Bronchial epithelial cell (primary cell): ENCODE results near the gene RASSF1. TPM values are rescaled to one million over a fixed set of nuclear protein-coding genes. Genes with fewer than 3 reads are reported as not detected.

ENCODE experiments used
- DNase-seq: peaks from one replicate; pipeline ENCODE4 v3.0.0-alpha.2; 2010; ENCODE audit warnings: low read depth
- FAIRE-seq: peaks from 2 replicates; lab custom pipeline; 2011; peaks lifted over from hg19 to GRCh38; lab: Jason Lieb, UNC
- H3K27me3 ChIP-seq: 2 replicates; pipeline ENCODE4 v1.5.1; 2011; ENCODE audit warnings: low read length; ENCODE audit not compliant: control insufficient read depth, insufficient read depth
- H3K36me3 ChIP-seq: 2 replicates; pipeline ENCODE4 v1.5.1; 2011; ENCODE audit warnings: low read length; ENCODE audit not compliant: control insufficient read depth, insufficient read depth
- H3K4me3 ChIP-seq: 2 replicates; pipeline ENCODE4 v1.5.1; 2011; ENCODE audit warnings: mild to moderate bottlenecking, low read depth, low read length, control low read depth
- CTCF ChIP-seq: IDR thresholded peaks from 2 replicates; pipeline ENCODE4 v1.5.1; 2011; ENCODE audit warnings: mild to moderate bottlenecking, moderate library complexity, low read length, control low read depth, inconsistent platforms; ENCODE audit not compliant: insufficient read depth, severe bottlenecking
- total RNA-seq: library from RNA; depleted of rRNA; stranded (reverse); fragments of >200 nt; gene quantifications from 2 replicates; pipeline ENCODE4 v1.2.1, GENCODE V29; 2014

RASSF1 gene
- total RNA-seq, 1 donor from 2014 or later, result 25.5 TPM

DNA sequence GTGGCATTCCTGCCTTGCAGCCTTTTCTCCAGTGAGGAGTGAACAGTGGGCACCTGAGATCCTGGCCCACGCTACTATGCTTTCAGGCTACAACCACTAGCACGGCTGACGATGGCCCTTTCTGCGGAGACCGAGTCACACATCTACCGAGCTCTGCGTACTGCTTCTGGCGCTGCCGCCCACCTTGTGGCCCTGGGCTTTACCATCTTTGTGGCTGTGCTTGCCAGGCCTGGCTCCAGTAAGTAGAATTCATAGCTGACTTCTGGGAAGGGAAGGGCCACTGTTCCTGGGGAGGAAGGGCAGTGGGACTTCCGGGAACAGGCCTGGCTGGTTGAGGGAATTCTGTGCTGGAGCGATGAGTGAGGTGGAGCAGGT, 10.7 kb upstream of the RASSF1 start:
- peaks cover 35% of the 10 kb centered on the region for H3K36me3 ChIP-seq
- no peak for TF ChIP-seq CTCF
- no peak for DNase-seq
- H3K4me3 ChIP-seq, result peak overlapping the region; percentile 67
- FAIRE-seq, result no peak
- H3K27me3 ChIP-seq, result no peaks in the 10 kb centered on the region

- peaks cover 32% of the 10 kb centered on the region for H3K36me3 ChIP-seq
- no peaks in the 10 kb centered on the region for H3K27me3 ChIP-seq
- peak within 1 kb of the TSS; percentile 67 for H3K4me3 ChIP-seq
- TF ChIP-seq CTCF, result no peak
- peak; percentile 96 for FAIRE-seq
- peak; percentile 88 for DNase-seq
Observed at GRCh38 chr3:50350527-50351322, 10.1 kb upstream of the RASSF1 start, which contains the start of the genes CYB561D2 and NPRL2. Gene CYB561D2, plus strand, starts transcription at chr3:50350862. Its CDS starts 572 bp downstream, at chr3:50351434. Gene NPRL2, minus strand, starts transcription at chr3:50350775. Its CDS starts 123 bp downstream, at chr3:50350652.

GRCh38 chr3:50350213-50350526, 9.5 kb upstream of the RASSF1 start:
- FAIRE-seq, result no peak
- DNase-seq, result no peak
- TF ChIP-seq CTCF, result no peak
- Histone ChIP-seq H3K27me3 (no peaks in the 10 kb centered on the region), H3K36me3 (peaks cover 29% of the 10 kb centered on the region), H3K4me3 (peak overlapping the region; percentile 67)

DNA sequence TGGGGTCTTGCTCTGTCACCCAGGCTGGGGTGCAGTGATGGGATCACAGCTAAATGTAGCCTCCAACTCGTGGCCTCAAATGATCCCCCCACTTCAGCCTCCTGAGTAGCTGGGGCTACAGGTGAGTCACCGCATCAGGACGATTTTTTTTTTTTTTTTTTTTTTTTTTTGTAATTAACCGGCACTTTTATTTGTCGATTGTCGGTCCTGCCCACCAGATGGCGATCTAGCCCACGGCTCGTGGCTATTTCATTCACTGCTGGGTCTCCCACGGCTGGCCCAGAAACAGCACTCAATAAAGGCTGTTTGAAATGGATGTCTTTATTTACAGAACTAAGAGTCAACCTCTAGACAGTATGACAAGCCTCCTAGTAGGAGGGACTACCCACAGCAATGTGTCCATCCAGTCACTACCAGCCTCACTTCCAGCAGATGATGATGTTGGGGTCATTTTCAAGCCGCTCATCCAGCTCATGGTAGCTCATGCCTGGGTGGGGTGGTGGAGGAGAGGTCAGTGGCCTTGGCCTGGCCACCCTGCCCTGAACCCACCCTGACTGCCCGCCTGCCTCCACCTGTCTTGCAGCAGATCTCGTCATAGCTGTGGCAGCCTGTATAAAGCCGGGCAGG, 6.7 kb upstream of the RASSF1 start:
- TF ChIP-seq CTCF, result peak; percentile 64
- FAIRE-seq (no peak), DNase-seq (peak; percentile 64)
- H3K36me3 ChIP-seq, result peaks cover 16% of the 10 kb centered on the region
- no peaks in the 10 kb centered on the region for H3K27me3 ChIP-seq
- no peak overlapping the region for H3K4me3 ChIP-seq

DNA sequence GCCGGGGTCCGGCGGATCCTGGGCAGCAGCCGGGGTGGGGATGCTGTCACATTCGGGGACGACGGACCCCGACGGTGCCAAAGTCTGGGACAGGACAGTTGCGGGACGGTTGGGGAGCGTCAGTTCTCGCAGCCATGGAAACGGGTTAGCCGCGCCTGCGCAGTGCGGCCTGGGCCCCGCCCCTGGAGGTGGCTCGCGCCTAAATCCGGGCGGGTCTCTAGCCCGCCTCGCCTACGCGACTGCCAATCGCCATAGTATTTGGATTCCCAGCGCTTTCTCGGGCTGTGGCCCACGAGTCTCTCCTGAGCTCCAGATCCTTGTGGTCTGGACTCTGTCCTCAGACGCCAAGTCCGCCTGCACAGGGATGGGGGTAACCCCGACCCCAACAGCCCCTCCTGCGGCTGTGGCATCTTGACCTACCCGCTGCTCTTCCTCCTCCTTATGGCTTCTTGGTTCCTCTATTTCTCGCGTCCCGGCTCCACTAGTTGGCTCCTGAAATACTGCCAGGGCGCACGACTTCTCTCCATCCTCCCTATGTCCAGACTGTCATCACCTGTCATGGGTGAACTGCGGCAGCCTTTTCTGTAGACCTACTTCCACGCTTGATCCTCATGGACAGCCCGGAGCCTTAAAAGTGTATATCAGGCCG, 5.1 kb upstream of the RASSF1 start, which contains the start of gene ZMYND10:
TSS of gene ZMYND10 (minus strand) at position 147 of the 649 bp plus-strand sequence. CDS start 153 bp downstream, outside the sequence.
- DNase-seq (peak; percentile 37), FAIRE-seq (no peak)
- H3K4me3 ChIP-seq, result peak within 1 kb of the TSS; percentile 28

More for the DNA sequence above, 5.1 kb upstream of the RASSF1 start, which contains the start of gene ZMYND10:
- TF ChIP-seq CTCF, result no peak
- no peaks in the 10 kb centered on the region for H3K27me3 ChIP-seq
- H3K36me3 ChIP-seq, result peaks cover 14% of the 10 kb centered on the region
